Natural killer cell (primary cell): ENCODE results near the gene PHF21A. TPM values are rescaled to one million over a fixed set of nuclear protein-coding genes. Genes with fewer than 3 reads are reported as not detected.

Source experiments
- ATAC-seq, 3 donors: fragments of 150-1000 bp in 2 of 3; fragments of 200-7000 bp in 1 of 3; cut with Tn5 transposase; 1 replicate in 1 of 3; 2 replicates in 2 of 3; pipeline ENCODE4 v1.10.0; 2021; ENCODE audit warnings: mild to moderate bottlenecking in 2 of 3, moderate library complexity in 2 of 3
- DNase-seq, 2 donors: peaks; one replicate each; pipeline versions ENCODE4 v3.0.0 to v3.0.0-alpha.2; 2013 to 2021; ENCODE audit warnings: mixed read lengths in 1 of 2
- H3K27ac ChIP-seq: one replicate; pipeline ENCODE4 v1.5.1; 2013; ENCODE audit warnings: mild to moderate bottlenecking, low read length
- H3K27me3 ChIP-seq: one replicate; pipeline ENCODE4 v1.6.1; 2013; ENCODE audit warnings: low read length; ENCODE audit not compliant: control insufficient read depth, insufficient read depth
- H3K36me3 ChIP-seq: one replicate; pipeline ENCODE4 v1.6.1; 2013; ENCODE audit warnings: low read length; ENCODE audit not compliant: control insufficient read depth, insufficient read depth
- H3K4me1 ChIP-seq: one replicate; pipeline ENCODE4 v1.6.1; 2013; ENCODE audit warnings: low read length; ENCODE audit not compliant: control insufficient read depth, insufficient read depth
- H3K4me3 ChIP-seq: one replicate; pipeline ENCODE4 v1.5.1; 2013; ENCODE audit warnings: low read length
- H3K9me3 ChIP-seq: one replicate; pipeline ENCODE4 v1.6.1; 2013; ENCODE audit warnings: low read length; ENCODE audit not compliant: control insufficient read depth, insufficient read depth
- H3K27ac Mint-ChIP-seq, 2 donors: one replicate each; pipeline ENCODE4 v1.8.0; 2022; ENCODE audit warnings: mild to moderate bottlenecking in 2 of 2, mixed read lengths in 2 of 2, moderate library complexity in 1 of 2
- H3K27me3 Mint-ChIP-seq, 2 donors: one replicate each; pipeline ENCODE4 v1.8.0; 2022; ENCODE audit warnings: low read depth in 2 of 2, mixed read lengths in 2 of 2
- H3K36me3 Mint-ChIP-seq: one replicate; pipeline ENCODE4 v1.8.0; 2022; ENCODE audit warnings: mixed read lengths
- H3K4me1 Mint-ChIP-seq, 2 donors: one replicate each; pipeline ENCODE4 v1.8.0; 2022; ENCODE audit warnings: mixed read lengths in 2 of 2
- H3K4me3 Mint-ChIP-seq: one replicate; pipeline ENCODE4 v1.8.0; 2022; ENCODE audit warnings: mild to moderate bottlenecking, moderate library complexity, mixed read lengths
- H3K9me3 Mint-ChIP-seq, 2 donors: one replicate each; pipeline ENCODE4 v1.8.0; 2022; ENCODE audit warnings: mixed read lengths in 2 of 2
- WGBS: methylation state at CpG from one replicate; pipeline ENCODE4 v1.1.7; 2013; ENCODE audit warnings: missing lambda C conversion rate; ENCODE audit not compliant: insufficient coverage; 5-methylcytosine and 5-hydroxymethylcytosine counted together
- intact Hi-C: fragments of 100-400 bp; cut with micrococcal nuclease; formaldehyde crosslinking; loops from one replicate; pipeline ENCODE4 v1.14.2; 2022
- total RNA-seq, 4 donors: library from RNA; stranded (reverse); fragments of 120-200 nt in 1 of 4; gene quantifications; one replicate each; pipeline versions ENCODE4 v1.2.3 to v1.2.4, GENCODE V29; 2013 to 2022
- TF ChIP-seq, protein P1 (sequence below): fragments of 200-600 bp; IDR thresholded peaks from one replicate; pipeline ENCODE4 v1.8.0; 2022; ENCODE audit warnings: antibody characterized with exemption

The PHF21A gene
- total RNA-seq, 3 donors from 2014 or later (not counting 1 experiment from before 2014, with no cell fraction given) = 138 to 147 (median 139) TPM

DNA sequence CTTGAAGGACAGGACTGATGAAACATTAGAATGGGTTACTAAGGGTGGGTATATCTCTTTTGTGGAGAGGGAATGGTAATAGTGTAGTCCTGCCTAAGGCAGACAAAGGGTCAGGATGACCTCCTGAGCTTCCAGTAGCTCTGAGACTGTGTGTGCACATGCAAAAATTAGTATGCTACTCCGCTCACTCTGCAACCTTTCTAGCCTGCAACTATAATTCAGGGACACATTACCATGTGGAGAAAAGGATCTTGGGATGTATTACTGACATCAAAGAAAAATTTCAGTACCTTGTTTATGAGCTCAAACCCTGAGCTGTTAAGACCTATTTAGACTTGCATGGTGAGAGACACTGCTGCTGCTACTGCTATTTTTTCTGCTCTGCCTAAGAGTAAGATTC lies 173.4 kb downstream of the PHF21A start:
- H3K36me3 Mint-ChIP-seq = peaks cover 45% of the 10 kb centered on the region
- no peaks in the 10 kb centered on the region for H3K9me3 ChIP-seq

DNA sequence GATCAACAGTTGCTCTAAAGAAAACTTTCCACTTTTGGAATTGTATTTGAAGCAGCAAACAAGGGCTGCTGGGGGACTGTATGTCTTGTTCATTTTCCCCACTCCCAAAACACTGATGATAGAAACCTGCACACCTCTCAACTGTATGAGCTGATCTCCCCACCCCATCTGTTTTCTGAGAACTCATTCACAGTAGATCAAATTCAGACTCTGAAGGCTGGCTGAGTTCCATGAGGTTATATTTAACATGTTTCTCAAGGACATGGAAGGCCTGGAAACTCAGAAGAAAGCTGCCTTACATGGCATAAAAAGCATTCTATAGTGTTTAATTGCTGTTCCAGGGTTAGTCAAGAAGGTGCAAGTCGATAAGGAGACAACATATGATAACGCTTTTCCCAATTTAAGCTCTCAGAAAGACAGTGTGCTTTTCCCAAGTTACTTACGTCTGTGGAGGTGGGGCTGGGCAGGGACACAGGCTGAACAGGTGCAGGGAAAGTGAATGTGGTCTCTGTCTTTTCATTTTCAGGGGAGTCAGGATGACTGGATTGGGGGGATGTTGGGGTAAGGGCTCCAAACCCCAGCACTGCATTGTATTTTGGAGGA lies 175.8 kb downstream of the PHF21A start:
- 99% methylated on average over 3 of the region's 3 CpGs for WGBS
- Histone ChIP-seq H3K27me3 (no peaks in the 10 kb centered on the region), H3K9me3 (no peaks in the 10 kb centered on the region), H3K4me3 (no peak overlapping the region), H3K36me3 (peaks cover 72% of the 10 kb centered on the region), H3K4me1 (no peaks in the 10 kb centered on the region), H3K27ac (no peak overlapping the region)
- no peak for ATAC-seq
- Mint-ChIP-seq H3K4me1 (no peaks in the 10 kb centered on the region), H3K36me3 (peaks cover 44% of the 10 kb centered on the region), H3K4me3 (no peak overlapping the region), H3K27ac (peak overlapping the region in 1 of 2 donors; percentile 2), H3K9me3 (no peaks in the 10 kb centered on the region), H3K27me3 (no peaks in the 10 kb centered on the region)
- TF ChIP-seq, protein P1, sequence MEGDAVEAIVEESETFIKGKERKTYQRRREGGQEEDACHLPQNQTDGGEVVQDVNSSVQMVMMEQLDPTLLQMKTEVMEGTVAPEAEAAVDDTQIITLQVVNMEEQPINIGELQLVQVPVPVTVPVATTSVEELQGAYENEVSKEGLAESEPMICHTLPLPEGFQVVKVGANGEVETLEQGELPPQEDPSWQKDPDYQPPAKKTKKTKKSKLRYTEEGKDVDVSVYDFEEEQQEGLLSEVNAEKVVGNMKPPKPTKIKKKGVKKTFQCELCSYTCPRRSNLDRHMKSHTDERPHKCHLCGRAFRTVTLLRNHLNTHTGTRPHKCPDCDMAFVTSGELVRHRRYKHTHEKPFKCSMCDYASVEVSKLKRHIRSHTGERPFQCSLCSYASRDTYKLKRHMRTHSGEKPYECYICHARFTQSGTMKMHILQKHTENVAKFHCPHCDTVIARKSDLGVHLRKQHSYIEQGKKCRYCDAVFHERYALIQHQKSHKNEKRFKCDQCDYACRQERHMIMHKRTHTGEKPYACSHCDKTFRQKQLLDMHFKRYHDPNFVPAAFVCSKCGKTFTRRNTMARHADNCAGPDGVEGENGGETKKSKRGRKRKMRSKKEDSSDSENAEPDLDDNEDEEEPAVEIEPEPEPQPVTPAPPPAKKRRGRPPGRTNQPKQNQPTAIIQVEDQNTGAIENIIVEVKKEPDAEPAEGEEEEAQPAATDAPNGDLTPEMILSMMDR = no peak
- no peak for DNase-seq
- intact Hi-C loops = no loop called here

More for the DNA sequence above, 173.4 kb downstream of the PHF21A start:
- Histone ChIP-seq H3K4me1 (no peaks in the 10 kb centered on the region), H3K27ac (no peak overlapping the region), H3K36me3 (peaks cover 77% of the 10 kb centered on the region), H3K4me3 (no peak overlapping the region), H3K27me3 (no peaks in the 10 kb centered on the region)
- Mint-ChIP-seq H3K27ac (no peak overlapping the region), H3K4me1 (no peaks in the 10 kb centered on the region), H3K27me3 (no peaks in the 10 kb centered on the region), H3K4me3 (no peak overlapping the region), H3K9me3 (no peaks in the 10 kb centered on the region)
- WGBS = 100% methylated on average over 1 of the region's 1 CpG
- TF ChIP-seq, protein P1 = no peak
- ATAC-seq = no peak
- no peak for DNase-seq
- intact Hi-C loops = no loop called here

DNA sequence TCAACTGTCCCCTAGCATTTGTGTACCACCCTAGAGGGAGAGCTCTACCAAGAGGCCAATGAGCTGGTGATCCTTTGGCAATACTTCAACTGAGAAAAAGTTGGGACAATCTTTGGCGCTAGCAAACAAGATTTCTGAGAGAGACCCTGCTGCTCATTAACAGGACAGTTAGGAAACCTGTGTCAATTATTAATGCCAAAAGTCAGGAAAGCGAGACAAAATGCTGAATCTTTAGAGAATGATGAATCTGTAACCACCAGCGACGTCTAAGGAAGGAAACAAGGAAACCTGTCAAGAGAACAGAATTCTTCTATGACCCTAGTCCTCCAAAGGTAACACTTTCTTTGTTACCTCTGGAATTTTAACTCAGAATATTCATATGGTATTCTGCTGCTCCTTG lies 178.9 kb downstream of the PHF21A start:
- no peaks in the 10 kb centered on the region for H3K9me3 Mint-ChIP-seq
- no peak for ATAC-seq
- no peaks in the 10 kb centered on the region for H3K4me1 Mint-ChIP-seq
- 100% methylated on average over 4 of the region's 4 CpGs for WGBS
- H3K4me3 Mint-ChIP-seq = no peak overlapping the region
- Histone ChIP-seq H3K27me3 (no peaks in the 10 kb centered on the region), H3K9me3 (no peaks in the 10 kb centered on the region), H3K36me3 (peaks cover 56% of the 10 kb centered on the region), H3K4me1 (peaks cover 3% of the 10 kb centered on the region), H3K4me3 (no peak overlapping the region), H3K27ac (no peak overlapping the region)
- intact Hi-C loops = no loop called here
- no peak for DNase-seq
- no peaks in the 10 kb centered on the region for H3K27me3 Mint-ChIP-seq
- TF ChIP-seq, protein P1 = no peak
- peaks cover 18% of the 10 kb centered on the region for H3K36me3 Mint-ChIP-seq
- no peak overlapping the region for H3K27ac Mint-ChIP-seq

DNA sequence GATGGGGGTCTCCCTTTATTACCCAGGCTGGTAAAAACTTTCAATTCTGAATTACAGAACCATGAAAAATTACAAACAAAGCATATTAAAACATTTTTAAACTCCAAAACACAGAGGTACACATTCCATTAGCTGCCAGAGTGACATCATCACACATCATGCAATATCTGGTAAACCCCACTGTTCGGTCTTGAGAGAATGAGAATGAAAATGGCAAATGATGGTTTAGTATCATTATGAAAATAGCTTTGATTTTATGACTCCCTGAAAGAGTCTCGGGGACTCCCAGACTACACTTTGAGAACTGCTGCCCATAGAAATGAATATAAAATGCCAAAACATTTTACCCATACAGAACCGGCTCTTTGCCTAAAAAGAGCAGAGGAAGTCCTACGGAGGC lies 180.0 kb downstream of the PHF21A start:
- ATAC-seq = no peak
- H3K27ac Mint-ChIP-seq = no peak overlapping the region
- H3K27me3 Mint-ChIP-seq = no peaks in the 10 kb centered on the region

More for the DNA sequence above, 180.0 kb downstream of the PHF21A start:
- H3K4me1 ChIP-seq = peaks cover 3% of the 10 kb centered on the region
- H3K9me3 Mint-ChIP-seq = no peaks in the 10 kb centered on the region
- H3K4me3 ChIP-seq = no peak overlapping the region
- H3K4me1 Mint-ChIP-seq = no peaks in the 10 kb centered on the region
- peaks cover 55% of the 10 kb centered on the region for H3K36me3 ChIP-seq
- no peaks in the 10 kb centered on the region for H3K9me3 ChIP-seq
- 94% methylated on average over 2 of the region's 4 CpGs for WGBS
- no peak overlapping the region for H3K27ac ChIP-seq
- intact Hi-C loops = no loop called here
- peaks cover 25% of the 10 kb centered on the region for H3K36me3 Mint-ChIP-seq
- TF ChIP-seq, protein P1 = no peak
- H3K4me3 Mint-ChIP-seq = no peak overlapping the region
- no peak for DNase-seq
- no peaks in the 10 kb centered on the region for H3K27me3 ChIP-seq
